Right forelimb (tissue), 1 donor: ENCODE measurements around the gene CCDC92.

Experiments used
- DNase-seq: peaks from one replicate; pipeline ENCODE4 v3.0.0-alpha.2; 2018

The CCDC92 gene

DNA sequence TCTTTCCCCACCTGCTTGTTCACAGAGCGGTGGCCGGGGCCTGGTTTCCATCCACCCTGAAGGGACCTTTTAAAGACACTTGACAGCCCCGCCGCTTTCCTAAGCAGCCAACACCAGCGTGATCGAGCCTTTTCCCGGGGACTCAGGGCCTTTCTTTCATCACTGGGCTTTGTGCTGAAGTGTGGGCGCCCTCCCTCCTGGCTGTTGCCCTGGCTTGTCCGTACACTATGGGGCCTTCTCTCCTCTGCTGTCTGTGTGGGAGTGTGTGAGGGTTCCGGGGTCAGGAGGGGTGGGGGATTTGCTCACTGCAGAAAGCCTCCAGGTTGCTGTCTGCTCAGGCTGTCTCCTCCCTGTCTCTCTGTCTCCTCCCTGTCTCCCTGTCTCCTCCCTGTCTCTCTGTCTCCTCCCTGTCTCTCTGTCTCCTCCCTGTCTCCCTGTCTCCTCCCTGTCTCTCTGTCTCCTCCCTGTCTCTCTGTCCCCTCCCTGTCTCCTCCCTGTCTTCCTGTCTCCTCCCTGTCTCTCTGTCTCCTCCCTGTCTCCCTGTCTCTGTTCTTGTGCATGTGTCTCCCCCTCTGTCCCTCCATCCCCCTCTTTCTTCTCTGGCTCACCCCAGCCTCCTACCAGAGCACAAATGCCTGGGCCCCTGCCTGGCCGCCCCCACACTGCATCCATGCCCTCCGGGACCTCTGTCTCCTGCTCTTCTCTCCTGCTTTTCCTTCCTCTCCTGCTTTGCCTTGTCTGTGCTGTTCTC lies 64.7 kb downstream of the CCDC92 start:
- DNase-seq, result no peak

DNA sequence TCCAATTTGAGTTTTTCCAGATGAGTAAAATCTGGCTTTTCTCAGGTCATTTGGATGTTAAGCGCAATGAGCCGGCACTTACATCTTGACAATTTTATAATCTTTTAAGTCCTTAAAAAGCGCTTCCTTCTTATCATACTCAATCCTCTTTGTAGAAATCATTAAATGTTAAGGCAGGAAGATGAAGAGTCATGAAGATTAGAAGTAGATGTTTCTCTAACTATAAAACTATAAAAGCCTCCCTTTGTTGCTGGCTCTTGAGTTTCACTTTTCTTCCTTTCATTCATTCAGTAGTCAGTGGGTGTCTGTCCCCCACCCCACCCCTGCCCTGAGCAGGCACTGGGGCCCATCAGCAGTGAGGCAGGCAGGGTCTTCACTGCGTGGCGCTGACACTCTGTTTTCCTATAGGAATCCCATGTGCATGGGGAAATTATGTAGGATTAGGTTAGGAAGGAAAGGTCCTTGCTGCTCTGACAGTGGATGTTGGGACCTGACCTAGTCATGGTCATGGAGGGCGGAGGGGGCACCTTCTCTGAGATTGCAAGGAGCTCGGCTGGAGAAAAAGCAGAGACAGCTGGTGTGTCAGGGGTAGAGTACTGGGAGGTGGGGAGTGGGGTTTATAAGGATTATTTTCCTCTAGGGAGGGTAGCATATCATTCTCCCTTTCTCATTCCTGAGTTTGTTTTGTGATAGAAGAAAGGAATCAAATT lies 65.8 kb downstream of the CCDC92 start:
- no peak for DNase-seq

- no peak for DNase-seq
These were observed 67.2 kb downstream of the CCDC92 start for GRCh38 chr12:123905319-123905925.

DNA sequence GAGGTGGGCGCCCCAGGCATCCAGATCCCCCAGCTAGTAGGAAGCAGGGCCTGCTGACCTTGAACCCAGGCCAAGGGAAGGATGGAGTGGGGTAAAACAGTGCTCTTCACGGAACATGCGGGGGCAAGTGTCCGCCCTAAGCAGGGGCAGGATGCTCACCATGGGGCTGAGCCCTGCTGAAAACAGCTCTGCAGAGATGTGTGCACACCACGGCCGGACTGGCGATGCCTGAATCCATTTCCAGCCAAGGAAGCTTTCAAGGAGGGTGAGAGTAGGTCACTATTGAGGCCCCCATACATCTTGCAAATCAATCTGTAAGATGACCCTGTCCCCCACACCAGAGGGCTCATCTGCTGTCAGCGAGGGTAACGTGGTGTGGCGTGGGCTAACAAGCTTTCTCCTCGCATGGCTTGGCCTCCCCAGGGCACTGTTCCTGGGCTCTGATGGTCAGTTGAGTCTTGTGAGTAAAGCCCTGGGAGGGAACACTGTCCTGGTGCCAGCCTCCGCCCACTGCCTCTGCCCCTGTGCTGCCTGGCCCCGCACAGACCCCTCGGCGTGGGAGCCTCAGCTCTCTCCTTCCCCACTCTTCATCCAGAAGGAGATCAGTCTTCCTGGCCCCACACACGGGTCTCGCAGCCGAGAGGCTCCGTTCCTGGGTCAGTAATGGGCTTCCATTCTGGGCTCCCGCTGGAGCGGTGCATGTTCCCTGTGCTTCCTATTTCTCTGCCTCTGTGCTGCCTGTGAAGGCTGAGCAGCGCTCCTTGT lies 69.1 kb downstream of the CCDC92 start:
- no peak for DNase-seq

DNA sequence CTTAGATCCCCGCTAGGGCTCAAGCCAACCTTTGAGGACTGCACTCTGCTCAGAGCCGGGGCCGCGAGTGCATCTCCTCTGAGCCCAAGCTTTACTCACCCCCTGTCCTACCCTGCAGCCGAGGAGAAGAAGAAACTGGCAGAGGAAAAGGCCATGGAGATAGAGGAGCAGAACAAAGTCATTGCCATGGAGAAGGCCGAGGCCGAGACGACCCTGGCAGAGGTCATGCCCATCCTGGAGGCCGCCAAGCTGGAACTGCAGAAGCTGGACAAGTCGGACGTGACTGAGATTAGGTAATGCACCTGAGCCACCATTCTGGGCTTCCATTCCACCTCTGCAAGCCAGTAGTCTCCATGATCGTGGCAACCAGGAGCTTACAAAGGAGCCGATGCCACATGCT lies 69.8 kb downstream of the CCDC92 start:
- no peak for DNase-seq

DNA sequence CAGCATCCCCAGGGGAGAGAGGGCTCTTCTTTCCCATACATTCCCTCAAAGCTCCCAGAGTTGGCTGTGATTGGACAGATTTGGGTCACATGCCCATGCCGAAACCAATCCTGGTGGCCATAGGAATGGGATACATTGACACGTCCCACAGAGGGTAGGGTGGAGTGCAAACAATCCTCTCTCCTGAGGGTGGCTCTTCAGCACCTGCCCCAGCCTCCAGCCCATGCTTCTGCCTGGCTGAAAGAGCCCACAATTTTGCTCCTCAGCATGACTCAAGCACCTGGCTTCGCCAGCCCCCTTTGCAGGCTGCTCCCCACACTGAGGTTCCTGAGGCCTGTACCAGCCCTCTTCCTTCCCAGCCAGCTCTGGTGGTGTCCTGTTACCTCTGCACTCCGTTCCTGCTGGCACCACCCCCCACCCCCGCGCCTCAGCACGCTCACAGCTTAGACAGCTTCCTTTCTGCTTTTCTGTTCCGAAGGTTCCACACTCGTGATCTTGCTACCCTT lies 71.7 kb downstream of the CCDC92 start:
- no peak for DNase-seq

DNA sequence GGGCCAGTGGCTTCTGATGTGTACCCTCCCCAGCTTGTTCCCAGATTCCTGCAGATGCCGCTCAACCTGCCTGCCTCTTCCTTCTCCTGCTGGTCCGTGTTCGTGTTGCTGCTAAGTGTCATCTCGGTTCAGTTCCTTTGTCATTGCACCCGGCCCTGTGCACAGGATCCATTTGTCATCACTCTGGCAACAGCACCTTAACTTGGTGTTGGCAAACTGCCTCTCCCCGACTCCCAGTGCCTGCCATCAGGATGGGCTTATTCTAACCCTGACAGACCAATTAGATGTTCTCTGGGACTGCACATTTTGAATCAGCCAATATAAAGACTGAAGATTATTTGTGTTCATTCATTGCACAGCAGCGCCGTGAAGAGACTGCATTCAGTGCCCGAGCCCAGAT lies 73.3 kb downstream of the CCDC92 start:
- no peak for DNase-seq

- DNase-seq, result no peak
These were observed 74.0 kb downstream of the CCDC92 start for GRCh38 chr12:123898673-123899072.

DNA sequence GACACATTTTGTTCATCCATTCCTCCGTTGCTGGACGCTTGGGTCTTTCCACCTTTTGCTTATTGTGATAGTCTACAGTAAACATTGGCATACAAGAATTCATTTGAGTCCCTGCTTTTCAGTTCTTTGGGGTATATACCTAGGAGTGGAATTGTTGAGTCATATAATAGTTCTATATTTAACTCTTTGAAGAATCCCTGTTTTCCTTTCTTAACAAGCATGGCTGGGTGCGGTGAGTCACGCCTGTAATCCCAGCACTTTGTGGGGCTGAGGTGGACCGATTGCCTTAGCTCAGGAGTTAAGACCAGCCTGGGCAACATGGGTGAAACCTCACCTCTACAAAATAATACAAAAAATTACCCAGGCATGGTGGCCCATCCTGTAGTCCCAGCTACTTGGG lies 75.4 kb downstream of the CCDC92 start:
- no peak for DNase-seq

GRCh38 chr12:123896767-123897166 lies 75.9 kb downstream of the CCDC92 start:
- no peak for DNase-seq

GRCh38 chr12:123895451-123895850 lies 77.2 kb downstream of the CCDC92 start:
- DNase-seq, result no peak

DNA sequence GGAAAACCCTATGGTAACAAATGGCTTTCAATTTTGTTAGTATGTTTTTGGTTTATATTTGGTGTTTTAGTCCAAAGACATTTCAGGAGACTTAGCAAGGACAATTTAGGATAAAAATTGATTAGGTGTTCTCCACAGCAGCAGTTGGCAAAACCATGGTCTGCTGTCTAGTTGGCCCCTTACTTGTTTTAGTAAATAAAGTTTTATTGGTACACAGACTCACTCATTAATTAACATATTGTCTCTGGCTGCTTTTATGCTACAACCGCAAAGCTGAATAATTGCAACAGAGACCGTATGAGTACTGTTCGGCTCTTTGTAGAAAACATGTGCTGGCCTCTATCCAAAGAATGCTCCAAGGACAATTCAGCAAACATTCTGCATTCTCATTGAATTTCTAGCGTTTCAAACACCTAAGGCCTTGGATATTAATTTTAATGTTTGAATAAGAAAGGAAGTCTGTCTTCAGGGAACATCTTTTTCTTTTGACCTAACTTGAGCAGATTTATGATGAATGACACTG lies 77.7 kb downstream of the CCDC92 start:
- DNase-seq, result no peak

DNA sequence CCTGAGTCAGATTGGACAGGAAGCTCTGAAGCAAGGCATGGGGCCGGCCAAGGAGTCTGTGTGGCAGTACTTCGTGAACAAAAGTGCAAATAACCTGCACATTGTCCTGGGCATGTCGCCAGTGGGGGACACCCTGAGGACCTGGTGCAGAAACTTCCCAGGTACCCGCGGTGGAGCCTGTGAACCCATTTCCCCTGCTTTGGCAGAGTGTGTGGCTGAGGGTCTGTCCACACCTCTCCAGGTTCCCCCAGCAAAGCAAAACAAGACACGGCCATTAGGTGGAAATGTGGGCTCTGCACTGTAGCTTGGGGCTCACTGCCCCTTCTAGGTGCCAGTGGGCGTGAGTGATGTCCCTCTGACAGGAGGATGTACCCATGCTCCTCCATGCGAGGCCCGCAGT lies 79.4 kb downstream of the CCDC92 start:
- no peak for DNase-seq

DNA sequence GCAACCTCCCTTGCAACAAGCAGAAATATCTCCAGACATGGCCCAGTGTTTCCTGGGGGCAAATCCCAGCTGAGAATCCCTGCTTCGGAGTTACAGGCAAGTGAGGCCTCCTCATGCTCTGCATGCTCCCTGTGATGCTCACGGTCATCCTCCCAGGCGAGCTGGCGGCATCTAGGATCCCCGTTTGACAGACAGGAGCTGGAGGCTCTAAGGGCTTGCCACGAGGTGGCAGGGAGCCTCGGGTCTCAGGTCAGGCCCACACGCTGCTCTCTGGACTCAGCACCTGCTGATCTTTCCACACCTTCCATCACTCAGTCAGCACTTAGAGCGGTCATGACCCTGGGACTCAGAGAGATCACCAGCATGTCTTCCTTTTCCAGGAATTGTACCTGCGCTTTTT lies 79.8 kb downstream of the CCDC92 start:
- no peak for DNase-seq

- no peak for DNase-seq
These were observed 80.5 kb downstream of the CCDC92 start for GRCh38 chr12:123892180-123892559.

DNA sequence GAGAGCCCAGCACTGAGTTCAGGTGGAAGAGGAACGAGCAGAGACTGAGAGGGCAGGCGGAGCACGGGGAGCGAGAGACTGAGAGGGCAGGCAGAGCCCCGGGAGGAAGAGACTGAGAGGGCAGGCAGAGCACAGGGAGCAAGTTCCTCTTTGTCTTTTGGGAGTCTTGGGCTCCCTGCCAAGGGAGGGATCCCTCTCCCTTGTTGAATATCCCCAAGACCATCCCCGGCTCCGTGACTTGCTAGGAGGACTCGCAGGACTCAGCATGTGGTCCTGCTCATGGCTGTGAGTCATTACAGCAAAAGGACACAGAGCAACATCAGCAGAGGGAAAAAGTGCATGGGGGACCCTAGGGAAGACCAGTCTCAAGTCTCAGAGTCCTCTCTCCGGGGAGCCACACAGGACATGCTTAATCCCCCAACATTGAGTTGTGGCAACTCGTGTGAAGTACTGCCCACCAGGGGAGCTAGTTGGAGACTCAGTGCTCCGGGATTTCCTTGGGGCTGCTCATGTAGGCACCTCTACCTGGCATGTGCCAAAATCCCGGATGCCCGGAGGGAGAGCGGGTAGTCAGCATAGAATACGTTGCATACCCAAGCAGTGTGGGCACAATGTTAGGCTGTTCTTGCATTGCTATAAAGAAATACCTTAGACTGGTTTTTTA lies 81.0 kb downstream of the CCDC92 start:
- no peak for DNase-seq

- DNase-seq, result no peak
These were observed 81.6 kb downstream of the CCDC92 start for GRCh38 chr12:123891011-123891410.

GRCh38 chr12:123890536-123890902 lies 82.1 kb downstream of the CCDC92 start:
- DNase-seq, result no peak

DNA sequence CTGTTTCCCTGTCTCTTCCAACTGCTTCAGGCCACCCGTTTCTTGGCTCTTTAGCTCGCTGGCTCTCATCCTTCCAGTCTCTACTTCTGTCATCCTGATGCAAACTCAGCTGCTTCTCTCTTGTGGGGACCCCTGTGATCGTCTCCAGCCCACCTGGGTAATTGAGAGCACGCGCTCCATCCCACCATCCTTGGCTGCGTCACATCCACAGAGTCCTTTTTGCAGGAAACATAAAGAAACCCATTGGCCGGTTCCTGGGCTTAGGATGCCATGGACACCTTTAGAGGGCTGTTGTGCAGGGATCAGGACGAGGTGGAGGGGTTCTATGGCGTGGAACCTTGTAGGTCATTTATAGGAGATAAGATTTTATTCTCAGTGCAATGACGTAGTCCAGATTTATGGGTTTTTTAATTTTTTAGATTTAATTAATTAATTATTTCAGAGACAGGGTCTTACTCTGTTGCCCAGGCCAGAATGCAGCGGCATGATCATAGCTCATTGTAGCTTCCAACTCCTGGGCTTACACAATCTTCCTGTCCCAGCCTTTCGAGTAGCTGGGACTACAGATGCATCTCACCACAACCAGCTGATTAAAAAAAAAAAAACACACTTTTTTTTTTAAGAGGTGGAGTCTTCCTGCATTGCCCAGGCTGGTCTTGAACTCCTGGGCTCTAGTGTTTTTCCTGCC lies 82.6 kb downstream of the CCDC92 start:
- DNase-seq, result no peak

- DNase-seq, result no peak
These were observed 83.6 kb downstream of the CCDC92 start for GRCh38 chr12:123888989-123889388.

GRCh38 chr12:123886931-123887582 lies 85.6 kb downstream of the CCDC92 start:
- no peak for DNase-seq
